HG02763 (cell line): ENCODE measurements around the gene DOCK9.

Source experiments
- ATAC-seq: cut with Tn5 transposase; IDR thresholded peaks from one replicate; pipeline ENCODE4 v1.9.1; 2021; ENCODE audit warnings: mild to moderate bottlenecking, moderate library complexity; ENCODE audit not compliant: unreplicated experiment

The DOCK9 gene

DNA sequence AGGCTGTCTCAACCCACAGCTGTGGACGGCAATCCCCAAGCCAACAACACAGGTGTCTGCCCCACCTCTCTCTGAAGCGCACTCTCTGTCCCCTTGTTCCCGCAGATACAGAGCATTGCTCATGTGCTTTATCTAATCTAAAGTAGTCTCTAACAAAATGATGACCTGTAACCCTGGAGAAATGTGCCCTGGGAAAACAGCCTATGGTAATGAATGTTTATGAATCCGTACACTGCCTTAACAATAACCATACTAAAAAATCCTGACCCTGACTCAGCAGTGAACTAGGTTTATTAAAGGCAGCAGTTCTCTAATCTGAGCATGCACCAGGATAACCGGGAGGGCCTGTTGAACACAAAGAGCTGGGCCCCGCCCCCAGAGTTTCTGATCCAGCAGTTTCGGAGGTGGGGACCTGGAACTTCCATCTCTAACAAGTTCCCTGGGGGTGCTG lies 174.7 kb downstream of the DOCK9 start:
- ATAC-seq: no peak

DNA sequence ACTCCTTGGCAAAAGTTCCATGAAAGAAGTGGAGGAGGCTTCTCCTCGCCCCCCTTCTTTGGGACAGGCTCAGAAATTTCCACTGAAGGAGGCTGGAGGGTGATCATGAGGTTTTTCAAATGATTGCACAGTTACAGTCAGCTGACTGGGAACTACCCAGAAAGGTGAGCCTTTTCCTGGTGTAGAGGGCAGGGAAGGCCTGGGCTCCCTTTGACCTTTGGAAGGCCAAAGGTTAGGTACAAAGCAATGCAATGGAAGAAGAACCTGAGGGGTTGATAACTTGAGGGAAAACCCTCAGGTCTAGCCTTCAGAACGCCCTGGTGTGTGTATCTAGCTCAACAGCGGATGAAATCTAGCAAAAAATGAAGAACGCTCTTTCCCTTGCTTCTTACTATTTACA lies 175.3 kb downstream of the DOCK9 start:
- no peak for ATAC-seq

DNA sequence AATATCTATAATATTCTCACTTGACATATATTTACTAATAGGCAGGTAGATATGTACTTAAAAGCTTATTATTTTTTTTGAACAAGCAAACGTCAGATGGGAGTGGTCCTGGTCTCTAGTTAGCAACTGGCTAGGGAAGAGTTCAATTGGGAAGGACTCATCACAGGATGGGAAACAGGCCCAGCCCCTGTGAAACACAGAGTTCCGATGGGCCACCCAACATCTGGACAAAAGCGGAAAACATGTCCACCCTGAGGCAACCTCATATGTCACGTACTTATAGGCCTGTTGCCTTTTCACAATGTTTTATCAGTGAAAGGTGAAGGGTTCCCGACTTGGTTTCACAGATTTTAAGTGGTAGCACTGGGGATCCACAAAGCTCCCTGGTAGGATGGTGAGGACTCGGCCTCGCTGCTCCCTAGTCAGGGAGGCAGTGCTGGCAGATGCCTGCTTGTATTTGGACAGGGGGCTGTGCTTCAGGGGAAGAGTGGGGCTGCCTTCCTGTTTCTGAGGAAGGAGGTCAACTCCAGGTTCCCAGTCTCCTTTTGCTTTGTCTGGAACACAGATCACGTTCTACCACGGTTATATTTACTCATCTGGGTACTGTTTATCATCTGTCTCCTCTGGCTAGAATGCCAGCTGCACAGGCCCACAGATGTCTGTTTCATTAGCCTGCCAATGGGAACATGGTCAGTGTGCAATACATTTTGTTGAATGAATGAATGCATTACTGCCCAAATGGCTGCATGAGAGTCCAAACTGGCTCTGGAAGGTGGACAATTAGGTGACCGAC lies 176.0 kb downstream of the DOCK9 start:
- ATAC-seq: no peak

DNA sequence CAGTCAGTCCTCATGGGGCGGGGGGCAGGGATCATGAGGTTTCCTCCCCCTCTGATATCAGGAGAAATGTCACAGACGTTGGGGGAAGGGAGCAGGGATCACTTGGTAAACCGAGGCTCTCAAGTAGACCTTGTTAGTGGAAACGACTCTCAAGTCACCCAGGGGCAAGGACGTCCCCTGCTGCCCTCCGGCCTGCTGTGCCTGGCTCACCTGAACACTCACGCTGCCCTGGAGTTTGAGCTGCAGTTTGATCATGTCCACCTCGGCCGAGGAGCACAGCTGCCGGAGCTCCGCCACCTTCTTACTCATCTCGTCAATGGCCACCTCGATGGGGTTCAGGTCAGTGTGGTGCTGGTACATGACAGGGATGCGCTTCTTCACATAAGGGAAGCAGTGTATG lies 177.8 kb downstream of the DOCK9 start:
- ATAC-seq: no peak

DNA sequence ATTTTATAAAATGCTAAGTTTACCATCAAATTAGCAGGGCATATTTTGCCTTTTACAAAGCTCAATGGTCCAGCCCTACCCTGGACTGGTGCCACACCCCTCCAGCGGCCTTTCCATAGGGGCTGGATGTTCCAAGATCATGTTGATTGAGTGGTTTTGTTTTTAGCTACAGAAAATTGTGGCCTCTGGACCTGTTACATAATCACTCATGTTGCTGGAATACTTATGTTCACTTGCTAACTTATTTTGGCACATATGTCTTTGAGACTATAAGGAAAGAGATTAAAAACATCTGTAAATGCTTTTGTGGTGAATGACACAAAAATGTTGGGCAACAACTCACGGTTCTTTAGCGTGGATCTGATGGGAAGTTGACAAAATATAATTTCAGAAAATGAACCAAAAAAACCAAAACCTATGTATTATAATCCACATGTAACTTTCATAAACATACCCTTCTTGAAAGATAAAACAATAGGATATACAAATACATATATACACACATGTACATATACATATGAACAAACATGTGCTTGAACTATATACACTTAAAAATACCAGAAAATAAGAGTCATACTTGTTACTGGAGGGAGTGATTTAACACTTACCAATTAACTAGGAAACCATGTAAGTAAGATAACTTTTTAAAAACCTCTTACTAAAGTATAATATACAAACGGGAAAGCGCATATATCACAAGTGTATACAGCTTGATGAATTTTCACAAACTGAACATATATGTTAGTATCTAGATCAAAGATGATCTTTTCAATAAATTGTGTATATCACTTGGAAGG lies 178.8 kb downstream of the DOCK9 start:
- ATAC-seq: no peak

DNA sequence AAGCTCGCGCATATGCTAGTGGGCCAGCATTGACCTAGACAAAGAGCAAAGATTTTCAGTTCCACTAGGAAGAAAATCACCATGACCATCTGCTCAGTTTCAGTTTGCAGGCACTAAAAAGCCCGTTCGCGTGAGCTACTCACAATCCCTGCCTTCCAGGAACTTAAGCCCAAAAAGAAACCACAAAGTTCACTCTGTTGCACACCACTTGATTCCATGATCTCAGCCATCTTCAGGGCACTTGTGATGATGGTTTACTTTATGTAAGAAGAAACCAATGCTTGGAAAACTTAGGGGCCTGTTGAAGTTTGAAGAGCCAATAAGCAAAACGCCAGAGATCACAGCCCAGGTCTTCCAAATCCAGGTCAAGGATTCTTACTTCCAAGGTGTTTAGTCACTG lies 180.4 kb downstream of the DOCK9 start:
- no peak for ATAC-seq

DNA sequence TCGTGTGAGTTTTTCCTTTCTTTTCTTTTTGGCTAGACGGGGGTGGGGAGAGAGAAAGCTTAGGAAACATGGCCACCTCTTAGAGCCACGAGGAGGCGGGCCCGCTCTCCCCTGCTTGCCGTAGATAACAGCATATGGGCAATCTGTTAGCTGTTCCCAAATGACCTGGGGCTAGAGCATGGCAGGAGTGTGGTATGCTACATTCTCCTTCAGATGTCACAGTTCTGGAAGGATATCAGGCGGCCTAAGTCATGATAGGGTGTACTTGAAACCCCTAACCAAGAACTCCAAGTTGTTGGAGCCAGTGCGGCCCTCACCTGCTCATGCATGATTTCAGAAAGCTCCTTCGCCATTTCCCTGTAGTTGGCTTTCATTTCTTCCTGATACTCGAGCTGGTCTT lies 181.1 kb downstream of the DOCK9 start:
- ATAC-seq: no peak

DNA sequence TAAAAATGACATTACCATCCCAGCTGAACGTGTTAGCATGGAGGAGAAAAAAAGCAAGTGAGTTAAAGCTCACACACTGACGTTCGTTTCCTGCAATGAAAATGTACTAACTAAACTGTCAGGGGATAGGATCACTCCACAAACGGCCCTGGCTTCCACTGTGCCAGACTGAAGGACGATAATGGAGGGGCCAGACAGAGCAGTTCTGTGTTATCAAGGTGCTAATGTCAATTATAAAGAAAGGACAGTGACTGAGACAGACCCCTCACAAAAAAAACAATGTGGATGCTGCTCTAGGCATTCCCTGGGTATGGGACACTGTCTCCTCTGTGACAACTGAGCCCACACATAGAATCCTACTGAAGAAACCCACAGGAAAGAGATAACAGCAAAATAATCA lies 181.7 kb downstream of the DOCK9 start:
- ATAC-seq: no peak

DNA sequence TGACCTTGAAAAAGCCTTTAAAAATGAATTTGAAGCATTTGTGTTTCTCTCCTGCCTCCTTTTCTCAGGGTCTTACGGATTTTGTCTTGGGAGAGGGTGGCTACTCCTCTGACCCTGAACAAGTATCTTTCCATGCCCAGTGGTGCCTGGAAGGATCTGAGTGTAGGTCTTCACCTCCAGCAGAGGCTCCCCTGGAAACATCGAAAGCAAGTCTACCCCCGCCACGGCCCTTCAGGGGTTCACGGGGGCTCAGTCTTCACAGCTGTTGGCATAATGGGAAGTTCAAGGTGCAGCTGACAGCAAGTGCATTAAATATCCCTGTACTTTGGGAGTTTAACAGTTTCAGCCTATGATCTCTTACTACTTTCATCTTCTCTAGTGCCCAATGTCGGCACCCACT lies 182.6 kb downstream of the DOCK9 start:
- no peak for ATAC-seq

DNA sequence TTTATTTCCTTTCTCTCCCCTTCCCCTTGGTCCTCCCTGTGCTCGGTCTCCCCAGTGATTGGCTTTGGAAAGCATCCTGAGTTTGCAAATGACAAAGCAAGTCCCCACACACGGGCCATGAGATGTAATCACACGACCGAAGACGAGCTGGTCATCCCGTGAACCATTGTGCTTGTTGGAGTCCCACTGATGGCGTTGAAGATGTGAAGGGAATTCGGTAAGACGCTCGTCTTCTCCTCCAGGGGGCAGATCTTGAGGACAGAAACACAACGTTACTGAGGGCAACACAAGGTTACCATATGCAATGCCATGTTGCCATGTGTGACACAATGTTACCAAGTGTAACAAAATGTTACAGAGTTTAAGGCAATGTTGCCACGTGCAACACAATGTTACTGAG lies 183.4 kb downstream of the DOCK9 start:
- no peak for ATAC-seq

DNA sequence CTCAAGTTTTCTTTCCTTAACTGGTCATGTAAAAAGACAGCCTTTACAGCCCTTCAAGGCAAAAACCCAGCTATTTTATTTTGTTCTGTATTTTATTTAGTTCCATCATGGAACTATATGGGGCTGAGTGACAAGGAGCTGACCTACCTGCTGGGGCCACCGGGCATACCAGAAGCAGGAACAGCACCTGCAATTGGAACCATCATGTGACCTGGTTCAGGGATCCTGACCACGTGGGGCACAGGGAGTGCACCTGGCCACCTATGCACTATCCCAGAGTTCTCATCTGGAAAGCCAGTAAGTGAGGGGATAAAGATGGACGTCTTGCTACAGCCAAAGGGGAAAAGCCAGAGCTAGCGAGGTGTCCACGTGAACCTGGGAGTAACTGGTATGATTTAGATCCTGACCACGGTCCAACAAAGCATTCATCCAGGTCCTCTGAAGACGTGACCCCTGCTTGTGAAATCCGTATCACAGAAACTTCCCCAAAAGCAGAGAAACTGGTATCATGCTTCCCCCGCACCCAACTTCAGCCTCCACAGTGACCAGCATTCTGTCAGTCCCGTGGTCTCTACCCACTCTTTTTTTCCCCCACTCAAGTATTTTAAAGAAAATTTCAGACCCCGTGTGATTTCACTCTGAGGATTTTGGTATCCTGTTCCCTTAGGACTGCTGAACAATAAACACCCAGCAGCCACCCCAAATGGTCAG lies 184.9 kb downstream of the DOCK9 start:
- no peak for ATAC-seq

DNA sequence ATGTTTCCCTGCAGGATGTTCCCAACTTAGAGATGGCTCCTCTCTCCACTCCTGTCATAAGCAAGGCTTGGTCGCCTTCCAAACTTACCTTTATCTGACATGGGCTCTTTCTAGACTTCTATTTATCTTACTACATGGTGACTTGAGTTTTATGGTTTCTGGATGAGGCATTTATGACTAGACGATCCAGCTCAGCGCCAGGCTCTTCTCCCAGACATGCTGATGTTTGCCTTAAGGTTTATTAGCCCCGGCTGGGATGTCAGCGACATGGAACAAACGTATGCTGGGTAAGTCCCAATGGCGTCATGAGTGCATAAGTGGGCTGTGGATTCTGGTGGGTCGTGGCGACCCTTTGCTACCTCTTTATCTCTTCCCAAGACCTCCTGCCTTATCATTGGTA lies 185.5 kb downstream of the DOCK9 start:
- ATAC-seq: no peak

DNA sequence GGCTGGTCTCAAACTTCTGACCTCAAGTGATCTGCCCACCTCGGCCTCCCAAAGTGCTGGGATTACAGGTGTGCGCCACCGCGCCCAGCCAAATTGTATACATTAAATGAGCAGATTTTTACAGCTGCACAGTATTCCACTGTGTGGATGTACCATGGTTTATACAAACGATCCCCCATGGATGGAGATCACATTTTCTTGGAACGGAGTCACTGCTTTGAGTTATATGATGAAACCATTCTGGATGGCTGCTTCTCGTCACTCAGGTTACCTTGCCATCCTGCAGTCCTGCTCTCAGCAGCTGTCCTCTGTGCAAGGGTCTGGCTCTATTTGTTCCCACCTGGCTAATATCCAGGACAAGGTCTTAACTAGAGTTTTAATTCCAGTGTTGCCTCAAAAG lies 186.3 kb downstream of the DOCK9 start:
- no peak for ATAC-seq

DNA sequence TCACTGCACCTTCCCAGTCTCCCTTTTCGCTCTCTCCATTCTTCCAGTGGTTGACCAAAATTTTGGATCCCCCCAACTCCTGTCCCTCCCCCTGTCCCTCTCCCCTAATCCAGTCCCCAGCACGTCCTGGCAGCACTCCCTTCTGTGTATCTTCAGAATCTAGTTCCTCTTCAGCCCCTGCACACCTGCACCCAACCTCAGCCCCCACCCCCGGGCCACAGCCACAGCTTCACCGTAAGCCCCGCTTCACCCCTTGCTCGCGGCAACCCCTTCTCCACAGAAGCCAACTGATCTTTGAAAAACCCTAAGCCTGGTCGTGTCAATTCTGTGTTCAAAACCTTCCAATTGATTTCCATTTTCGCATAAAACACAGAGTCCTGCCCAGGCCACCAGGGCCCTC lies 189.9 kb downstream of the DOCK9 start:
- ATAC-seq: no peak

DNA sequence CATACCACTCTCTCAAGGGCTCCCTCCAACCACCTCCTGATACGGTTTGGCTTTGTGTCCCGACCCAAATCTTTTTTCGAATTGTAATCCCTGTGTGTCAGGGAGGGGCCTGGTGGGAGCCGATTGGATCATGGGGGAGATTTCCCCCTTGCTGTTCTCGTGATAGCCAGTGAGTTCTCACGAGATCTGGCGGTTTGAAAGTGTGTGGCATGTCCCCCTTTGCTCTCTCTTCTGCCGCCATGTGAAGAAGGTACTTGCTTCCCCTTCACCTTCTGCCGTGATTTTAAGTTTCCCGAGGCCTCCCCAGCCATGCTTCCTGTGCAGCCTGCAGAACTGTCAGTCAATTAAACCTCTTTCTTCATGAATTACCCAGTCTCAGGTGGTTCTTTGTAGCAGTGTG lies 190.7 kb downstream of the DOCK9 start:
- ATAC-seq: no peak

DNA sequence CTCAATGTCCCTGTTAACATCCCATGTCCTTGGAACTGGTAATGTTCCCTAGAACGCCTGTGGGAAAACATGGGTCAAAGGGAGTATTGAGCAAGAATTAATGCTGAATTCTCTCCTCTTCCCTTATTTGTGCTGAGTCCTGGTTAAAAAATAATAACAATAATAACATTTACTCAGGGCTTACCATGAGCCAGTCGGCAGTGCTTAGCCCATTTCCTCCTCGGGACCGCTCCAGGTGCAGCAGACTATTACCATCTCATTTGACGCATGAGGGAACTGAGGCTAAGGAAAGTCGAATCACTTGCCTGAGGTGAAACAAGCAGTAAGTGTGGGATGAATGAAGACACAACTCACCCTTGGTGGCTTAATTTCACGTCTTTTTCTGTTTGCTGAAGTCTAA lies 191.8 kb downstream of the DOCK9 start:
- ATAC-seq: no peak

DNA sequence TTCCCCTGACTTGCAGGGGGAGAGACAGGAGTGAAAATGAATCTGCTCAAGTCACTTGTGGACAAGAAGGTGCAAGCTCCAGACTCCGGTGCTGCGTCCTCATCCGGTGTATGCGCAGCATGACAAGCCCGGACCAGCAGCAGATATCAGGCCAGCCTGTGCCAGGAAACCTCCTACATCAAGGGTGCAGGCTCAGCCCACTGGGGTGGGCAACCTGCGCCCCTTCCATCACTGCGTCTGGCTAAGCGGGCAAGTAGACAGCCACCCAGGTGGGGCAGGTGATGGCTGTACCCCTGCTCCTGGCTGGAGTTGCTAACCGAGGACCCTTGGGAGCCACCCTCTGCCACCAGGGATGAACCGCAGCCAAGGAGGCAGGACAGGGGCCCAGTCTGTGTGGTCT lies 192.5 kb downstream of the DOCK9 start:
- no peak for ATAC-seq

DNA sequence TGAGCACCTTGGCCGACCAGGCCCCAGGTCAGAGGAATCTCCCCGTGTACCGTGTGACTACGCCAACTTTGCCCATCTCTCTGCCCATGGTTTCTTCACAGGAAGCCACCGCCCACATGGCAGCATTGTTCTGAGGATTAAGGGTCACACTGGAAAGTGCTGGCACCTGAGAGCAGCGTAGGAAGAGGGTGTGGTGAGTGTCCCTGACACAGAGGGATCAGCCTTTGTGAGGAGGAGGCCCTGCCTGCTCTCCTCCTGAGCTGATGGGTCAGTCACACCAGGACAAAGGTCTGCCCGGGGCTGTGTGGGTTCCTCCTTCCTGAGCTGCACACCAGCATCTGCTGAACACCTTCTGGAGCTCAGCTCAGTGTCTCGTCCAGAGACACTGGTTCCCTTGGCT lies 193.2 kb downstream of the DOCK9 start:
- ATAC-seq: no peak

DNA sequence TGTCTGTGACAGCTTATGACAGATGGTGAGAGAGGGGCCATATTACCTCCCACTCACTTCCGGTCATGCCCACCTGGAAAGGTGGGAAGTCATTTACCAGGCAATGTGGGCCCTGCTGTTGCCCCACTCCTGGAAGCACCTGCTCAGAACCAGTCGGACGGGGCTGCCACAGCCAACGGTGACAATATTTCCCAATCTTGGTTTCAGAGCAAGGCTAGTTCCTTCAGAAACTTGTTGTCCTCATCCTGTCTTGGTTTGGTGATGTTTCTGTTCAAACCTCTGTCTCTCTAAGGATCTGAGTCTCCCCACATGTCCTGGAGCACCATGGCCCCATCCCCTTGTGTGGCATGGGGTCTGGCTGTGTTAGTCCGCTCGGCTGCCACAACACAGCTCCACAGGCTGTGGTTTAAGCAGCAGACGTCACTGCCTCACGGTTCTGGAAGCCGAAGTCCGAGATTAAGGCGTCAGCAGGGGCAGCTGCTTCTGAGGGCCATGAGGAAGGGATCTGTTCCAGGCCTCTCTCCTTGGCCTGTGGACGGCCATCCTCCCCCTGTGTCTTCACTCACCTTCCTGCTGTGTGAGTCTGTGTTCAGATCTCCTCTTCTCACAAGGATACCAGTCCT lies 193.9 kb downstream of the DOCK9 start:
- ATAC-seq: no peak

DNA sequence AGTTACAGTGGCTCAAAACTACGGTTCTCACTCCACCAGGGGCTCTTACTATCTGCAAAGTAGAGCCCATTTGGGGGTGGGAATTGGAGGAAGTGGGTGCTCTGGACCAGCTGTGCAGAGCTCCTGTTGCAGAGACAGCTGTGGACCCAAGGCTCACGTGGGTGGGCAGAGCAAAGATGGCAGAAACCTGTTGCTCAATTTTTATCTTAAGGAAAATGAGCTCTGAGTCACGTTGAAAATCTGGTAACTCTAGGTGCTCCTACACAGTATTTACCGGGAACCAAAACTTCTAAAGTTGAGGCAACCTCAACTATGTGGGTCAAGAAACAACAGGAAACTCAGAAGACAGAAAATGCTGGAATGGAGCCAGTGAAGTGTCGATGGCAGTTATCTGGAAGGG lies 195.2 kb downstream of the DOCK9 start:
- ATAC-seq: no peak

DNA sequence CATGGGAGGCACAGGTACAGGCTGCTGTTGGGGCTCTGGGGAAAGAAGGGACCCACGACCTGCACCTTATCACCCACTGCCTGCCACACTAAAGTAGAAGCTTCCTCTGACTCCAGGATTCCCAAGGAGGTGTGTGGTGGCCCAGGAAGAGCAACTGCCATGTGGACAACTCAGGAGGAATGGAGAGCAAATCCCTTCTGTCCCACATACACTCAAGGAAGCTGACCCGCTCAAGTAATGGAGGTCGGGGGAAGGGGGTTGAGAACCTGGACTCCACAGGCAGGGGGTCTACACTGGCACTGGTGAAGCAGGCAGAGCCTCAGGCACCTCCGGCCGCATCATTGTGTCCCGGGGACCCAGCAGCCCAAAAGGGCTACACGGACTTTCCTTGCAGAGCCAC lies 196.0 kb downstream of the DOCK9 start:
- no peak for ATAC-seq
